KOPT-K1 (cell line): ENCODE measurements around the gene DTX4.

Source experiments
- H3K27ac ChIP-seq: fragments of 200-600 bp; sonication (generic); 2 replicates; pipeline ENCODE4 v1.5.1; 2016; ENCODE audit warnings: antibody characterized with exemption, mild to moderate bottlenecking, low read depth, low read length; ENCODE audit not compliant: poor library complexity, severe bottlenecking
- H3K36me3 ChIP-seq: fragments of 200-600 bp; sonication (generic); 2 replicates; pipeline ENCODE4 v1.5.1; 2017; ENCODE audit warnings: antibody characterized with exemption, mild to moderate bottlenecking, low read length, moderate library complexity; ENCODE audit not compliant: insufficient read depth
- H3K9me3 ChIP-seq: fragments of 200-600 bp; sonication (generic); 2 replicates; pipeline ENCODE4 v1.5.1; 2017; ENCODE audit warnings: antibody characterized with exemption, low read length, mild to moderate bottlenecking; ENCODE audit not compliant: insufficient read depth, poor library complexity, severe bottlenecking

Gene DTX4

DNA sequence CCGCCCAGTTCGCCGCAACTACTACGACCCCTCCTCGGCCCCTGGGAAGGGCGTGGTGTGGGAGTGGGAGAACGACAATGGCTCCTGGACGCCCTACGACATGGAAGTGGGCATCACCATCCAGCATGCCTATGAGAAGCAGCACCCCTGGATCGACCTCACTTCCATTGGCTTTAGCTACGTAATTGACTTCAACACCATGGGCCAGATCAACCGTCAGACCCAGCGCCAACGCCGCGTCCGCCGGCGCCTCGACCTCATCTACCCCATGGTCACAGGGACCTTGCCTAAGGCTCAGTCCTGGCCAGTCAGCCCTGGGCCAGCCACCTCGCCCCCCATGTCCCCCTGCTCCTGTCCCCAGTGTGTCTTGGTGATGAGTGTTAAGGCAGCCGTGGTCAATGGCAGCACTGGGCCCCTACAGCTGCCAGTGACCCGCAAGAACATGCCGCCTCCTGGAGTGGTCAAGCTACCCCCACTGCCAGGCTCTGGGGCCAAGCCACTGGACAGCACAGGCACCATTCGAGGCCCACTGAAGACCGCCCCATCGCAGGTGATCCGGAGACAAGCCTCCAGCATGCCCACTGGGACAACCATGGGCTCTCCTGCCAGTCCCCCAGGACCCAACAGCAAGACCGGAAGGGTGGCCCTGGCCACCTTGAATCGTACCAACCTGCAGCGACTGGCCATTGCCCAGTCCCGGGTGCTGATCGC, 10.0 kb downstream of the DTX4 start:
- Histone ChIP-seq H3K27ac (no peak overlapping the region), H3K9me3 (peaks cover 11% of the 10 kb centered on the region), H3K36me3 (no peaks in the 10 kb centered on the region)

DNA sequence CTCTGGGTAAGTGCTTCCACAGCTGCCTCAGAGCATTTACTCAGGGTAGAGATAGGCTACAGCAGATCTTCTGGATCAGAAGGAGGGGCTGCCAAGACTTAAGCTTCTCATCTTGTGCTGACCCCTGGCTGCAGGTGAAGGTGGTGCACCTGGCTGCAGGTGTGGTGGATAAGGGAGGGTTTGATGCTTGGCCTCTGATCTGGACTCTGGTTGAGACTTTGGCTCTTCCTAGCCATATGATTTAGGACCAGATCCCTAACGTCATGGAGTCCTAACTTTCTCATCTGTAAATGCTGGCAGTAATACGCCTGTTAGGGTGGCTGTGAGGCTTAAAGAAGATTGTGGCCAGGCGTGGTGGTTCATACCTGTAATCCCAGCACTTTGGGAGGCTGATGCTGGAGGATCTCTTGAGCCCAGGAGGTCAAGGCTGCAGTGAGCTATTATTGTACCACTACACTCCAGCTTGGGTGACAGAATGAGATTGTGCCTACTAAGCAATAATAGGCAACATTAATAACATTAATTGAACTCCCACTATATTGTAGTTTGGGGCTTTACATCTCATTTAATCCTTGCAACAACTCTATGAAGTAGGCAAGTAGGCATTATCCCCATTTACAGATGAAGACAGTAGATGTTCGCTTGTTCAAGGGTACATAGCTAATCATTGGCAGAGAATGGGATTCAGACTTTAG, 10.7 kb downstream of the DTX4 start:
- H3K9me3 ChIP-seq = peaks cover 11% of the 10 kb centered on the region
- no peak overlapping the region for H3K27ac ChIP-seq
- H3K36me3 ChIP-seq = no peaks in the 10 kb centered on the region

DNA sequence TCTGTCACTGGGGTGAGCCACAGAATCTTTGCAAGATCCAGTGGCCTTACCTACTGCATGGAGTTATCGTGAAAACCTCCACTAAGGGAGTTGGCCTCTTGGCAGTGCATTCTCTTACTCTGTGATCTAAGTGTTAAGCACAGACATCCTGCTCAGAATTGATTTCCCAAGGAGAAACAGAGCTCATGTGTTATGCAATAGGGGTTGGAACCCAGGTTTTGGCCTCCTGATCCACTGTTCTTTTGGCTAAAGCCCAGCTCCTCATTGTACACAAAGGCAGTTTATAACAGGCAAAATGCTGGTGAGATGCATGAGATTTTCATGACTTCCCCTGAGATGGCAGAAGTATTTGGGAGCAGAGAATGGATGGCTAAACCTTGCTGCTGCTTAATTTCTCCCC, 11.8 kb downstream of the DTX4 start:
- Histone ChIP-seq H3K27ac (no peak overlapping the region), H3K9me3 (peaks cover 11% of the 10 kb centered on the region), H3K36me3 (no peaks in the 10 kb centered on the region)

DNA sequence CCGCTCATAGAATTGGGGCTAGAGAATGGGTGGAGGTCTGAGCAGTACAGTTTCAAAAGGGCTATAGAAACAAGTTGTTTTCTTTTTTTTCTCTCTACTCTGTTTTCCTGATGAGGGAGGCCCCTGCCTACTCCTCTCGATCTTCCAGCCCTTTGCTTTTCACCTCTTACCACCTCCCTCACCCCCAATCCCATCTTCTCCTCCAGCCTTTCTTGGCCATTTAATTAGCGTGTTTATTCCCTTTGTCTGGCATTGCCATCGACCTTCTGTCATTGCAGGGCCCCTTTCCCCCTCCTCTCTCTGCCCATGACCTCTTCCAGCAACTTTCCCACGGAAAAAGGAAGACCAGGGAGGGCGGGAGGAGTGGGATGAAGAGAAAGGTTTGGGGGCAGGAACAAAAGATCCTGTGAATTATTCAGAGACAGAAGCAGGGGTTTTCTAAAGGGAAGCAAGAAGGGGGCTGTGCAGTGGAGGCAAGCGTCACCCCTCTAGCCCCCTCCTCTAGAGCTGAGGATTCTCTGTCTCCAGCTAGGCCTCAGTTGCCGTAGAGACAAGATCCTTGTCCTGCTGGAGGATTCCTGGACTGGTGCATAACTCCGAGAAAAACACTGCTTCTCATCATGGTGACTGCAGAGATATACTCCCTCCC, 12.9 kb downstream of the DTX4 start:
- H3K9me3 ChIP-seq = peaks cover under 1% of the 10 kb centered on the region
- H3K36me3 ChIP-seq = no peaks in the 10 kb centered on the region
- H3K27ac ChIP-seq = no peak overlapping the region

DNA sequence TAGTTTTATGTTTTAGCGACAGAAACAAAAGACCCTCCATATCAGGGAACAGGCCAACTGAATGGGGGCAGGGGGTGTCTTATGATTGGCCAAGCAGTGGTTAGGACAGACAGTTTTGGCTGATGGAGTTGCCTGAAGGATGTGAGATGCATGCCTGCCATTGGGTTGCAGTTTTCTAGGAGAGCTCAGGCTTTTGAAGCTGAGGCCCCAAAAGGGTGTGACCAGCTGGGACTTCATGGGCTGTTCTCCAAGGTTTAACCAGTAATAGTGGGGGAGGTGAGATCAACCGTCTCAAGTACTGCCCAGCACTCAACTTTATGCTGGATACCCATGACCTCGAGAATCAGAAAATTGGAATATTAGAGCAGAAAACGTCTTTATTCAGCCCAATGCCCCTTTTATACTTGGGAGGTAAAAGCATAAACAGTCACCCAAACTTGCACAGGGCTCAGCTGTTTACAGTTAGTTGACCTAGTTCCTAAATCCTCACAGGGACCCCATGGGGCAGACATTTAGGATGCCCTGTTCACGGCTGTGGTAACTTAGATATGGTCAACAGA, 13.5 kb downstream of the DTX4 start:
- Histone ChIP-seq H3K36me3 (no peaks in the 10 kb centered on the region), H3K27ac (no peak overlapping the region), H3K9me3 (no peaks in the 10 kb centered on the region)

DNA sequence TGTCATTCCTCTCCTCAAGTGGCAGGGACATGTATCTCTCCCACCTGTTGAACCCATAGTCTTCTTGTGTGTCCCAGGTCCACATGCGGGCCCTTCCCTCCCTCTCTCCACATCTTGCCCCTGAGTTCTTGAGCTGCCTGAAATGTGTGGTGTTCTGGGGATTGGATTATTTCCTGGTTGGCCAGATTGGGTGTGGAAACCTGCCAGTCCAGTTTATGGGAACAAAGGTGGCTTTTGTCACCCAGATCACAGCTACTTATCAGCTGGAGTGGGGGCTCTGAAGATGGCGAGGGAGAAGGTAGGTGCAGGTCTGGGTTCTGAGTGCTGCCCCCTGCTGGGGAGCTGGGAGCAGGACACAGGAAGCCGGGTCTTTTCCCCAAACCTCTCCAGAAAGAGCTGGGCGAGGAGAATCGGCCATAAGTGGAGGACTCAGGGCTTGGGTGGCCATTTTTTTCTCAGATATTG, 14.2 kb downstream of the DTX4 start:
- H3K36me3 ChIP-seq = no peaks in the 10 kb centered on the region
- no peak overlapping the region for H3K27ac ChIP-seq
- H3K9me3 ChIP-seq = no peaks in the 10 kb centered on the region

DNA sequence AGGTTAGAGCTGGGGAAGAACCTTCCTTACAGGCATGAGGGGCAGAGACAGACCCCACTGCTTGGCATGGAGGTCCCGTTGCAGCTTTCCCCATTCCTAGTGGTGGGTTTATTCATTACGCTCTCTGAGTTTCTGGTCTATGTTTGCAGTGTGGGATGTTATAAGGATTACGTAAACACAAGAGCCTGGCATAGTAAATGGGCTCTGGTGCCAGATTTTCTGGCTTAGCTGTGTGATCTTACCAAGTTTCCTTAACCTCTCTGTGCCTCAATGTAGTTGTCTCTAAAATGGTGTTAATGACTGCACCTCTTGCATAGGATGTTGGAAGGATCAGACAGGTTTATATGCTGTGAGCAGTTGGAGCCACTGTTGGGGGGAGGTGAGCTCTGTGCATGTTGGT, 15.1 kb downstream of the DTX4 start:
- H3K36me3 ChIP-seq = no peaks in the 10 kb centered on the region
- no peaks in the 10 kb centered on the region for H3K9me3 ChIP-seq
- no peak overlapping the region for H3K27ac ChIP-seq

DNA sequence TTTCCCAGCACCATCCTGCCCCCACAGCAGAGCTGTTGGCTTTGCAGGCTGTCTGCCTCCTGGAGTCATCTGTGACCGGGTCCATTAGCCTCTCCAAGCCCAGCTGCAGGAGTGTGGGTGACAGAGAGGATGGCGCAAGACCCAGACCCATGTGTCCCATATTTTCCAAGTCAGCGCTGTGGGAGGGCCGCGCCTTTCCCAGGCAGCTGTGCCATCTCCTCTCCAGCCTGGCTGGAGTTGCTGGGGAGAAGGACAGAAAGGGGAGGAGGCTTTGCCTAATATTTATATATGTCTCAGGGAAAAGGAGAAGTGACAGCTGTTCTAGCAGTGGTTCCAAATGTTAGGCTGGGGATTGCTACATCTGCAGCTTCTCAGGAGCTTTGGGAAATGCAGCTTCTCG, 15.7 kb downstream of the DTX4 start:
- Histone ChIP-seq H3K9me3 (no peaks in the 10 kb centered on the region), H3K27ac (no peak overlapping the region), H3K36me3 (no peaks in the 10 kb centered on the region)

DNA sequence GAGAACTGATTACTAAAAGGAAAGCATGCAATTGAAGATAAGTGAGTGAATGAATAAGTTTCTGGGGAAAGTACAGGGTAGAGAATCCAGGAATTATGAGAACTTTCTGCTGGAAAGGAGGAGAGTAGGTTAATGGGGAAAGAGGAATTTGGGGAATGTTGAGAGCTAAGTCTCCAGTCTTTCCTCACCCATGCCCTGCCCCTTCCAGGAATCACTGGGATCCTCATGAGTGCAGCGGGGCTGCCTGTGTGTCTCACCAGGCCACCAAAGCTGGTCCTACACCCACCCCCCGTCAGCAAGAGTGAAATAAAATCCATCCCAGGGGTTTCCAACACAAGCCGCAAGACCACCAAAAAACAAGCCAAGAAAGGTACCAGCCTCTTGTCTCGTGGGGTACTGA, 17.0 kb downstream of the DTX4 start:
- no peaks in the 10 kb centered on the region for H3K9me3 ChIP-seq
- no peaks in the 10 kb centered on the region for H3K36me3 ChIP-seq
- H3K27ac ChIP-seq = no peak overlapping the region

DNA sequence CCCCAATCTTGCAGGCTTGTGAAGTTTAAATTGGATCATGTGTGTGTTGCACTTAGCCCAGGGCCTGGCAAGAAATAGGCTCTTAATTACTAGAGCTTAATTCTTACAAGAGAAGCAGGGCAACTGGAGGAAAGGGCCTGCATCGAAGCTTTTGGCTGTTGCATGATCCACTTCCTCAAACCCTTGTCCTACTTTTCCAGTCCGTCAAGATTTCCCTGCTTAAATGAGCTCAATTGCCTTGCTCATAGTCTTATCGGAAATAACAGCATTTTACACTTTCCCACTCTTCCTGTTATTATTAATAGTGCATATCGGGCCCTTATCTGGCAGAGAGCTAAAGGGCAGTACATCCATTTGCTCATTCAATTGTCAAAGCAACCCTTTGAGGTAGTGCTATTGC, 18.1 kb downstream of the DTX4 start:
- H3K27ac ChIP-seq = no peak overlapping the region
- no peaks in the 10 kb centered on the region for H3K9me3 ChIP-seq
- H3K36me3 ChIP-seq = no peaks in the 10 kb centered on the region

DNA sequence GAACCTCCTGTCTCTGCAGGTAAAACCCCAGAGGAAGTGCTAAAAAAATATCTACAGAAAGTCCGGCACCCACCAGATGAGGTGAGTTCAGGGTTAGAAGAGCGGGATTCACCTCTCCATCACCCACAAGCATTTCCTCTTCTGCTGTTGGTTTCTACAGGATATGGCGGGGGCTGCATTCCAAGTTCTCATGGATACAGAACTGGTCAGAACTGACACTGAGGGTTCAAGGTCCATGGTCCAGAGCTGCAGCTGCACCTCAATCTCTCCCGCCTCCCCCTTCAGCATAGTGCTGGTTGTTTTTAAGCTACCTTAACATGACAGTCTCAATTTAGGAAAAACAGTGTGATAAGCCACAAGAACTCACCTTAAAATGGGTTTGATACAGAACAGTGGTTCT, 19.2 kb downstream of the DTX4 start:
- no peaks in the 10 kb centered on the region for H3K36me3 ChIP-seq

DNA sequence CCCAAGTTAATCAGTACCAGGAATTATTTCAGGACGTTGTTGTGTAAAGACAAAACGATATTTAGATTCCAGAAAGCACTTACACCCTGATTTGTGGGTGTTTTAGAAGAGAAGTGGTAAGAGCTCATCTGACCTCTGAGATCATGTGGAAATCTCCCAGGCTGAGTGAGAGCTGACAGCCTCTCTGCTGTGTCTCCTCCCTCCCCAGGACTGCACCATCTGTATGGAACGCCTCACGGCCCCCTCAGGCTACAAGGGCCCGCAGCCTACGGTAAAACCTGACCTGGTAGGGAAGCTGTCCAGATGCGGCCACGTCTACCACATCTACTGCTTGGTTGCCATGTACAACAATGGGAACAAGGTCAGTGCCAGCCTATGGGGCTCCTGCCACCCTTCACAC, 20.0 kb downstream of the DTX4 start:
- Histone ChIP-seq H3K36me3 (no peaks in the 10 kb centered on the region), H3K27ac (no peak overlapping the region), H3K9me3 (no peaks in the 10 kb centered on the region)

More for the DNA sequence above, 19.2 kb downstream of the DTX4 start:
- no peaks in the 10 kb centered on the region for H3K9me3 ChIP-seq
- no peak overlapping the region for H3K27ac ChIP-seq

DNA sequence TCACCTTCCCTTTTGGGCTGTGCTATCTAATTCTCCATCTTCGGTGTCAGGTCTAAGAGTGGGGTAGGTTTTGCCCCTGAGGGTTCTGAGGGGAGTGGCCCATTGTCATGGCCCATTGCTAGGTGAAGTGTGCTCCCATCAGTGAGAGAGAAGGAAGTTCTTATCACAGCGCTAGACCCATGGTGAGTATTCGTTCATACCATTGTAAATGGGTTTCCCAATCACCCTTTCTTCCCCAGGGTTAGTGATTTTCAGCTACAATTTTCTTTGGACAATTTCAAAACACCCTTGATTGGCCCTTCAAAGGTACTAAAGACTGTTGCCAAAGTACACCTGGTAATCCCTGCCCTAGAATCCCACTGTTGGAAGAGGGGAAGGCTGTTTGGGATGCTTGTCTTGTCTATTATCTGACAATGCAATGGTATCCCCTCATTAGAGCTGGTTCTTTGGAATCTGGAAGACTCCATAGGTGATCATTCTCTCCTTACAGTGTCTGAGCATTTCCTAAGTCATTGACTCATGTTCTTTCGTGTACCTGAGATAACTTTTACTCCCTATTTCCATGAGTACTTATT, 20.6 kb downstream of the DTX4 start:
- Histone ChIP-seq H3K27ac (no peak overlapping the region), H3K36me3 (no peaks in the 10 kb centered on the region)

DNA sequence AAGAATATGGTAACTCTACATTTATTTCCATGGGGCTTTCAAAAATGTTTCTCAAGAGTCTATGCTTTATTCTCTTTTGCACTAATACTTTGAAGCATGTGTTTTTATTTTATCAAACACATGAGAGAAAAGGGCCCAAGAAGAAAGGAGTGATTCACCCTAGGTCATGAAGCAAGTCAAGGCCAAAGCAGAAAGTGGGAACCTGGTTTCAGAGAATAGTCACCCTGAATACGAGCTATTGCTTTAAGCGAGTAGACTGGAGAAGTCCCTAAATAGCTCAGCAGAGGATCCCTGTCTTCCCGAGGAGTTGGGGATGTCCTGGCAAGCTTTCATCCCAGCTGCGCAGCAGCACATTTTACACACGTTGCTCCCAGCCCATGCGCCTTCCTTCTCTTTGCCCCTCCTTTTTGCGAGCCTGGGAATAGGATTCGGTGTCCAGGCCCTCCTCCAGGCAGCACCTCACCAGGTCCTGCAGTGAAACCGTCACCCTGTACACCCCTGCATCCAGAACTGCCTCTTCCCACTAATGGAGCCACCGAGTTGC, 21.7 kb downstream of the DTX4 start:
- Histone ChIP-seq H3K27ac (no peak overlapping the region), H3K9me3 (no peaks in the 10 kb centered on the region), H3K36me3 (no peaks in the 10 kb centered on the region)

More for the DNA sequence above, 20.6 kb downstream of the DTX4 start:
- no peaks in the 10 kb centered on the region for H3K9me3 ChIP-seq

DNA sequence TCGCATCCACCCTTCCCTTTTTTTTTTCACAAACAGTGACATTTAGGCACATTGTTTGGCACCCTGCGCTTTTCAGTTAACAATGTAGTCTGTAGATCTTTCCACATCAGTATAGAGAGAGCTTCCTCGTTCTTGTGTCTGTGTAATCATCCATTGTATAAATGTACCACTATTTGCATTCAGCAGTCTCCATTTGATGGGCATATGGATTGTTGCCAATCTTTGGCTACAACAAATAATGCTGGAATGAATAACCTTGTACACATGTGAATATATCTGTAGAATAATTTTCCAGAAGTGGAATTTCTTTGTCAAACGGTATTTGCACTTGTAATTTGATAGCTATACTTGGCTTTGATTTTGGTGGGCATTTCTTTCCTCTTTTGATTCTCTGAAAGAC, 23.7 kb downstream of the DTX4 start:
- no peaks in the 10 kb centered on the region for H3K9me3 ChIP-seq
- H3K36me3 ChIP-seq = no peaks in the 10 kb centered on the region
- no peak overlapping the region for H3K27ac ChIP-seq
